ENCODE data around the gene IFNAR1. TPM values are rescaled to one million over a fixed set of nuclear protein-coding genes. Genes with fewer than 3 reads are reported as not detected.

IFNAR1 gene
- total RNA-seq, 1 experiment from 2014 or later = 14.2 TPM

- Histone ChIP-seq H3K23me2 (ENCODE audit: insufficient read length, low read depth, low read length, poor library complexity, severe bottlenecking) (no peaks in the 10 kb centered on the region), H3K27me3 (ENCODE audit: insufficient read depth, low read length) (no peaks in the 10 kb centered on the region), H2BK12ac (ENCODE audit: insufficient read length, low read depth, low read length) (no peak overlapping the region), H3K18ac (ENCODE audit: insufficient read length, low read depth, low read length) (no peak overlapping the region), H3K4ac (ENCODE audit: low read depth, low read length) (no peak overlapping the region), H3K4me2 (ENCODE audit: insufficient read depth, insufficient read length, low read length) (no peak overlapping the region), H3K9ac (ENCODE audit: extremely low read depth, insufficient read length, low read length) (no peak overlapping the region), H4K8ac (replicated peaks; ENCODE audit: insufficient read length, low read depth, low read length) (no peak overlapping the region), H3K23ac (ENCODE audit: insufficient read length, low read depth, low read length) (no peak overlapping the region), H4K91ac (ENCODE audit: insufficient read length, low read depth, low read length) (no peak overlapping the region), H4K5ac (ENCODE audit: insufficient read length, low read depth, low read length) (no peak overlapping the region), H3T11ph (ENCODE audit: low read length) (no peak overlapping the region), H3K14ac (ENCODE audit: insufficient read depth, low read length) (no peak overlapping the region), H2BK120ac (ENCODE audit: low read depth, low read length, poor library complexity, severe bottlenecking) (no peak overlapping the region), H3K79me1 (ENCODE audit: insufficient read depth, low read depth, low read length, poor library complexity, severe bottlenecking) (no peaks in the 10 kb centered on the region), H2AK5ac (ENCODE audit: insufficient read length, low read length) (no peak overlapping the region), H3K56ac (ENCODE audit: insufficient read length, low read depth, low read length) (no peak overlapping the region), H3K9me3 (ENCODE audit: control insufficient read depth, low read depth, low read length) (peaks cover 4% of the 10 kb centered on the region), H2BK20ac (ENCODE audit: low read depth, low read length, poor library complexity, severe bottlenecking) (no peak overlapping the region), H2BK15ac (ENCODE audit: low read depth, low read length) (no peak overlapping the region), H2AFZ (ENCODE audit: low read length) (no peak overlapping the region), H3K79me2 (ENCODE audit: insufficient read depth, low read length) (no peaks in the 10 kb centered on the region), H3K27ac (ENCODE audit: insufficient read length, low read depth, low read length) (no peak overlapping the region), H4K20me1 (ENCODE audit: control insufficient read depth, insufficient read depth, insufficient read length) (no peaks in the 10 kb centered on the region), H2BK5ac (ENCODE audit: insufficient read length, low read length) (no peak overlapping the region), H3K4me1 (ENCODE audit: insufficient read depth, low read length) (no peaks in the 10 kb centered on the region)
- H3K9me3 Mint-ChIP-seq = peaks cover 2 to 7% of the 10 kb centered on the region in 2 experiments; a peak in 4 of 5 replicates
- H3K27ac Mint-ChIP-seq = no peak overlapping the region
- H3K27me3 Mint-ChIP-seq (ENCODE audit: low read depth) = no peaks in the 10 kb centered on the region; the same call in none of the 2 replicates
- H3K4me1 Mint-ChIP-seq = 0 out of 4 replicates have a peak, but pooled peaks cover 0 to 3% of the 10 kb centered on the region in 2 experiments
- no CpG with 5 or more reads among the region's 4 CpGs for WGBS (ENCODE audit: extremely low coverage, insufficient read length, low lambda C conversion rate)
- TF ChIP-seq, protein P1, sequence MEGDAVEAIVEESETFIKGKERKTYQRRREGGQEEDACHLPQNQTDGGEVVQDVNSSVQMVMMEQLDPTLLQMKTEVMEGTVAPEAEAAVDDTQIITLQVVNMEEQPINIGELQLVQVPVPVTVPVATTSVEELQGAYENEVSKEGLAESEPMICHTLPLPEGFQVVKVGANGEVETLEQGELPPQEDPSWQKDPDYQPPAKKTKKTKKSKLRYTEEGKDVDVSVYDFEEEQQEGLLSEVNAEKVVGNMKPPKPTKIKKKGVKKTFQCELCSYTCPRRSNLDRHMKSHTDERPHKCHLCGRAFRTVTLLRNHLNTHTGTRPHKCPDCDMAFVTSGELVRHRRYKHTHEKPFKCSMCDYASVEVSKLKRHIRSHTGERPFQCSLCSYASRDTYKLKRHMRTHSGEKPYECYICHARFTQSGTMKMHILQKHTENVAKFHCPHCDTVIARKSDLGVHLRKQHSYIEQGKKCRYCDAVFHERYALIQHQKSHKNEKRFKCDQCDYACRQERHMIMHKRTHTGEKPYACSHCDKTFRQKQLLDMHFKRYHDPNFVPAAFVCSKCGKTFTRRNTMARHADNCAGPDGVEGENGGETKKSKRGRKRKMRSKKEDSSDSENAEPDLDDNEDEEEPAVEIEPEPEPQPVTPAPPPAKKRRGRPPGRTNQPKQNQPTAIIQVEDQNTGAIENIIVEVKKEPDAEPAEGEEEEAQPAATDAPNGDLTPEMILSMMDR (conservative IDR thresholded peaks at IDR 0.05) = peak; percentile 76
- no peak overlapping the region; a peak in 1 of 5 replicates for H3K4me3 Mint-ChIP-seq
- peak; percentile 47 for DNase-seq
- peaks cover 3 to 4% (median 3%) of the 10 kb centered on the region in 3 experiments; a peak in 5 of 7 replicates for H3K36me3 Mint-ChIP-seq (ENCODE audit: insufficient read depth in 1 of 3, low read depth in 3 of 3)
Observed at GRCh38 chr21:33374450-33375096, 49.8 kb downstream of the IFNAR1 start.
